ENCODE results near the gene BRD3.
A peak's percentile ranks its signal among the peaks of the same experiment; 100 is the strongest.

Gene BRD3

DNA sequence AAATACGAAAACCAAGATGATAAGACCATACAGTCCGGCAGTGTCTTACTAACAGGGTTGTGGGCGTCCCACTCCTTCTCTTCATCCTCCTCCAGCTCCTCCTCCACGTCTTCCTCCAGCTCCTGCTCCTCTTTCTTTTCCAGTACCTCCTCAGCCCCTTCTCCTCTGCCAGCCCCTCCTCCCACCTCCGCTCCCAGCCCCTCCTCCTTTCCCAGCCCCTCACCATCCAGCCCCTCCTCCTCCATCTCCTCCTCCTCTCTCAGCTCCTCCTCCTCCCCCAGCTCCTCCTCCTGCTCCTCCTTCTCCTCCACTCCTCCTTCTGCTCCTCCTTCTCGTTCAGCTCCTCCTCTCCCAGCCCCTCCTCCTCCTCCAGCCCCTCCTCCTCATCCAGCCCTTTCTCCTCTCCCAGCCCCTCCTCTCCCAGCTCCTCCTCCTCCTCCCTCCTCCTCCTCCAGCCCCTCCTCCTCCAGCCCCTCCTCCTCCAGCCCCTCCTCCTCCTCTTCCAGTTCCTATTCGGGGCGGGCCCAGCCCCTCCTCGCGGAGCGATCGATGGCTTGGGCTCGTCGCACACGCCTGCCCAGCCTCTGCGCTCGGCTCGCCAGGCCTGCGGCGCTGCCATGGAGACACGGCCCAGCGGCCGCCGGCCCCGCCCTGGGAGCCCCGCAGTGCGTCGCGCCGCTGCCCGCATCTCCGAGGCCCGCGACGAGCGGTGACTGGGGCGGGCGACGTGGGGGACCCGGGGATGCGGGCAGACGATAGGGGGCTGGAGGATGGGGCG is 42.8 kb downstream of the BRD3 start, which contains the start of gene BRD3OS:
TSS of gene BRD3OS (plus strand) at position 654 of the 778 bp plus-strand sequence. CDS start 1,267 bp downstream, outside the sequence.
- DNase-seq (ENCODE audit: low spot score), result peak; percentile 92

DNA sequence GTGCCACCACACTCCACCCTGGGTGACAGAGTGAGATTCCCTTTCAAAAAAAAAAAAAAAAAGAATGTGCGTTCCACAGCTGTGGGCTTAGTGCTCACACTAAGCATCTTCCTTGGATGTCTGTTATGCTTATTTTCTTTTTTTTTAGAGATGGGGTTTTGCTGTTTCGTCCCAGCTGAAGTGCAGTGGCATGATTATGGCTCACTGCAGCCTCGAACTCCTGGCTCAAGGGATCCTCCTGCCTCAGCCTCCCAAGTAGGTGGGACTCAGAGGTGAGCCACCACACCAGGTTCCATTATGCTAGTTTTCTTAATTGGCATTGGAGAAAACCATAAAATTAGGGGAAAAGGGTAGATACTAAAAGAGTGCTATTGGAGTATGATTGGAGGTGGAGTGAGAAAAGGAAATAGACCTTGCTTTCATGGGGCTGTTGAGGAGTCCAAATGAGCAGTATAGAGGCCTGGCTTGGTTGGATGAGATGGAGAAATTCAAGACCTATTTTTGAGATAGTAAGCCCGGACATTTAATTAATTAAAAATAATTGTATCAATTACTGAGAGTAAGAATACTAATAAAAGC is 43.5 kb downstream of the BRD3 start:
- no peak for DNase-seq (ENCODE audit: low spot score)

DNA sequence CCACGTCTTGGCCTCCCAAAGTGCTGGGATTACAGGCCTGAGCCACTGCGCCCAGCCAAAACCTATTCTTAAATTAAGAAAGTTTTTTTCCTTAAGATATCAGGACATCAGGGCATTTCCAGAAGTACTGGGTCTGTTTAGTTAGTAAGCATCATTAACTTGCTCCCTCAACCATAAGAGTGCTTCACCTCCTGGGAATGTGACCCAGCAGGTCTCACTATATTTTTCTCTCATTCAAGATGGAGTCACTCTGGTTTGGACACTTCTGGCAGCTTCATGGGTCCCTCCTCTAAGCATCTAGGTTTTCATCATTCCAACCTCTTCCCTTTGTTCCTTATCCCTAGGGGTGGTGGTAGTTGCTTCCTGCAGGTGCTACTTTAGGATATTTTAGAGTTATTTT is 52.9 kb downstream of the BRD3 start:
- DNase-seq (ENCODE audit: low spot score), result no peak

DNA sequence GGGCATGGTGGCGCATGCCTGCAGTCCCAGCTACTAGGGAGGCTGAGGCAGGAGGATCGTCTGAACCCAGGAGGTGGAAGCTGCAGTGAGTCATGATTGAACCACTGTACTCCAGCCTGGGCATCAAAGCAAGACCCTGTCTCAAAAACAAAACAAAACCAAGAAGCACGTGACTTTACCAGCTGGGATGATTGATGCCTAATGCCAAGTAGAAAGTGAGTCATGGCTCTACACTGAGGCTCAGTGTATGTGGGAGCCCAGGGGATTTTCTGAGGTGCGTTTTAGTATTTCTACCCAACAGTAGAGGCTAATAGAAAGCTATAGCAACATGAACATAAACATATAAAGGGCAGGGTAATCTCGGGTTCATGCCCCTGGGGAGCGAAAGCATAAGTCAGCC is 56.4 kb downstream of the BRD3 start:
- no peak for DNase-seq (ENCODE audit: low spot score)

DNA sequence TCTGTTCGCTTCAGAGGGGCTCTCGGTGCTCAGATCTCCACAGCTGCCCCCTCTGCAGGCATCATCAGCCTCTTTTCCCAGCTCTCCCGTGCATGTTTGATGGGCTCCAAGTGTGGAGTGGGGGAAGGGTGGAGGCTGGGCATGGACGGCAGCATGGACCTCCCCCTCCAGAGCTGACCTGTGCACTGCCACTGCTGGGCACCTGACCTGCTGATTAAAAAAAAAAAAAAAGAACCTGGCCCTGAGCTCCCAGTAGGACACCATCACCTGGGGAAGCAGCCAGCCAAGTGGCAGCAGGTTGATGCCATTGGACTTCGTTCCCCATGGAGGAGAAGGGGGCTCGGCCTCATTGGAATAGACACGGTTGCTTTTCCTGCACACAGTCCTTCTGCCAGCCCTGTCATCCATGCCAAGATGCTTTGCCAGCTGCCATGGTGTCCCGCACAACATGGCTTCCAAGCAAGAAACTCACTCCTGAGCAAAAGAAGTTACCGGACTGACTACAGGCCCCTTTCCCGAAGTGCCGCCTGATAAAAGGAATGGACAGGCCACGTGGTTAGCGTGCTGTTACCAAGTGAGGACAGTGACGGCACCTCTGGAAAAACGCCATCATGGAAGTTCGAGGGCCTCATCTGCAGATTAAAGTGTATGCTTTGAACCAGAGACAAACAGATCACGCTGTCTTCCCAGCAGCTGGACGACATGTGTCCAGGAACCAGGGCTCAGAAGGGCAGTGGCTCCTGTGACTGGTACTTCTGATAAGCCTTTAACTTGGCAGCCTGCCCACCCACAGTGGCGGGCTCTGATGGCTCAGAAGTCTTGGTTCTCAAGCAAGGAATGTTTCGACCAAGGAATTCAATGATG is 57.3 kb downstream of the BRD3 start:
- no peak for DNase-seq (ENCODE audit: low spot score)

DNA sequence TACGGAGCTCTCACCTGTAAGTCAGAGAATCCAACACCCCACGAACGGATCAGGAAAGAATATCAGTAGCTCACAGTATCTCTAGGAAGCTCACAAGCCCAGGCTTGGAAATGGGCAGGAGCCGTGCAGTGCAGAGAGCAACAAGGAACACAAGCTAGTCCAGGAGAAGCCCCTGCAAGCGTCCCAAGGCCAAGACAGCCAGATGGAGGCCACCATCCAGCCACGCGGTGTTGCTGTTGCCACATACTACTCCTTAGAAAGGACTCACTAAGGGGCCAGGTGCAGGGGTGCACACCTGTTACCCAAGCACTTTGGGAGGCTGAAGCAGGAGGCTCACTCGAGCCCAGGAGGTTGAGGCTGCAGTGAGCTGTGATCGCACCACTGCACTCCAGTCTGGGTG is 60.3 kb downstream of the BRD3 start:
- no peak for DNase-seq (ENCODE audit: low spot score)

DNA sequence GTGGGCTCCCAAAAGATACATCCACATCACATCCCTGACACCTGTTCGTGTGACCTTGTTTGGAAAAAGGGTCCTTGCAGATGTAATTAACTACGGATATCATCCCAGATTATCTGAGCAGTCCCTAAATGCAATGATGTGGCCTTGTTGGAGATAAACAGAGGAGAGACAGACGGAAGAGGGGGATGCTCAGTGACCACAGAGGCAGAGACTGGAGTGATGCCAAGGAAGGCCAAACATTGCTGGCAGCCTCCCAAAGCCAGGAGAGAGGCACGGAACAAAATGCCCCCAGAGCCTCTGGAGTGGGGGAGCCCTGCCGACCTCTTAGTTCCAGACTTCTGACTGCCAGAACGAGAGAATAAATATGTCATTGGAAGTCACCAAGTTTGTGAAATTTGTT is 60.7 kb downstream of the BRD3 start:
- DNase-seq (ENCODE audit: low spot score), result no peak

DNA sequence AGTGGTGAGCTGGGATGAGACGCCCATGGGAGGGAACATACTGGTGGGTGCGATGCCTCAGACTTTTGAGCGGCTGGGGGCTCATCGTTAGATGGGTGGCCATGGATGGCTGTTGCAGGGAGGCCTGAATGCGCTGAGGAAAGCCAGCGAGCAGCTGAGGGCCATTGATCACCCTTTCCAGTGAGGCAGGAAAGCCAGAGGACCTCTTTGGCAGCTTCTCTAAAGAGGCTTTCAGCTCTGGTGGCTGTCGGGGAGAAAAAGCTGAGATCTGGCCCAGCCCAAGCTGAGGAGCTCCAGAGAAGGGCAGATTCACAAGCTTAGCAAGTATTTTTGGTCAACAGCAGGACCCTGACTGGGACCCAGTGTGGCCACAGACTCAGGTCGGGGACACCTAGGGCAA is 62.4 kb downstream of the BRD3 start:
- DNase-seq (ENCODE audit: low spot score), result no peak

DNA sequence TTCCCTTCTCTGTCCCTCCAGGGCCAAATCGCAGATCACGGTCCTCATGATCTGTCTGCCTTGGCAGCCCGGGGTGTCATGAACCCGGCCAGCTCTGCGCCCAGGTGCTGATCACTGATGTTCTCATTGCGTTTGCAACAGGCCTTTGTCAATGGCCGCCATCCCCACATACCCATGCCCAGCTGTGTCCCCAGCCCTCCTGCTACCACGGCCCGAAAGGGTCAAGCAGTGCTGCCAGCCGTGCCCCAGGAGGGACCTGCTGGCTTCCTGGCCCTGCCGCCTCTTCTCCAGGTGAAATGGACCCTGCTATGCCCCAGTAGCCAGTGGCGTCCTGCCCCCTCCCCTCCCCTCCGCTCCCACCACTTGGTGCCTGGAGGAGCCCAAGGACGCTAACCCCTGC is 62.9 kb downstream of the BRD3 start:
- DNase-seq (ENCODE audit: low spot score), result no peak

DNA sequence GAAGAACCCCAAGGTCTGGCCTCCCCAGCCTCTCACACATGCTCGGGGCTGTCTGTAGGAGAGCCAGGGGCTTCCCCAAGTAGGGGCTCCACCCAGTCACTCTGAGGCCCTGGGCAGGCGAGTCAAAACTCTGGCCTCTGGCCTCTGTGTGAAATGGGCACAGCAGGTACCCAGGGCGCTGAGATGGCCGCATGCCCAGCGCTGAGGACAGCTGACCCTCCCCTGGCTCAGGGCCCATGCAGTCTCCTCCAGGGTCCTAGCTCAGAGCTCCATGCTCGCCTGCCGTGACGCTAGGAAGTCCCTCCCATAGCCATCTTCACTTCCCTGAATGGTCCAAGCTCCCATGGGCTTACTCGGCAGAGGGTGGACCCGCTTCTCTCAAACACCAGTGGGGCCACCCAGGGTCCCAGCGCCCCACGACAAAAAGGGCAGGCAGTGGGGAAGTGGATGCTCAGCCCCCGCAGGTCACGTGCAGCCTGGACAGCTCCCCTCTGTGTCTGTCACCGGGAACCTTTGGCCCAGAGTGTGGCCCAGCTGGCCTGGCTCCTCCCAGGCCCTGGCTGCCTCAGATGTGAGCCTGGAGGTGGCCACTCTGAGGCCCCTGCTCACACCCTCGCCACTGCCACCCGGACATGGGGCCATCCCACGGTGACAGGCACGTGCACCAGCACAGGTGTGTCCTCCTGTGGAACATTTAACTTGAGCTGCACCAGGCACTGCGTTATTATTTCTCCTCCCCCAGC is 63.5 kb downstream of the BRD3 start:
- DNase-seq (ENCODE audit: low spot score), result no peak

DNA sequence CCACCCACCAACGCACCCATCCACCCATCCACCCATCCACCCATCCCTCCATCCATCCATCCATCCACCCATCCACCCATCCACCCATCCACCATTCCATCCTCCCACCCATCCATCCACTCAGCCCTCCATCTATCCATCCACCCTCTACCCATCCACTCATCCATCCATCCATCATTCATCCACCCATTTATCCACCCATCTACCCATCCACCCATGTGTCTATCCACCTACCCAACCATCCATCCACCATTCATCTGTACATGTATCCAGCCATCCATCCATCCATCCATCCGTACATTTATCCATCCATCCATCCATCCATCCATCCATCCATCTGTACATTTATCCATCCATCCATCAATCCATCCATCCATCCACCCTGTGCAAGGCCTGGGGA is 64.6 kb downstream of the BRD3 start:
- no peak for DNase-seq (ENCODE audit: low spot score)

DNA sequence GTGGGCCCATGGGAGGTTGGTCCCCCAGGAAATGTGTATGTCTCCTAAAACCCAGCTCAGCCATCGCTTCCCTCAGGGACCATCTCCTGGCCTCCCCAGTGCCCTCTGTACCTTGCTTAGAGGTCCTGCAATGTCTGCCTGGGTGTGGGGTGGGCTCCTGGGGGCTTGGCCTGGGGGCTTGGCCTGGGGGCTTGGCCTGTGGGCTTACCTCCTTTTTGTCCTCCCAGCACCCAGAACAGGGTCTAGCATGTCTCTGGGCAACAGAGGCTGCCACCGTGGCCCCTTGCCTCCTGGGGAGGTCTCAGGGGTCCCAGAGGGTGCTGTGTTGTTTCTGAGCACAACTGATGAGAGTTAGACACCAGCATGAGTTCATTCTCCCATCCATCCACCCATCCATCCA is 65.0 kb downstream of the BRD3 start:
- DNase-seq (ENCODE audit: low spot score), result no peak

DNA sequence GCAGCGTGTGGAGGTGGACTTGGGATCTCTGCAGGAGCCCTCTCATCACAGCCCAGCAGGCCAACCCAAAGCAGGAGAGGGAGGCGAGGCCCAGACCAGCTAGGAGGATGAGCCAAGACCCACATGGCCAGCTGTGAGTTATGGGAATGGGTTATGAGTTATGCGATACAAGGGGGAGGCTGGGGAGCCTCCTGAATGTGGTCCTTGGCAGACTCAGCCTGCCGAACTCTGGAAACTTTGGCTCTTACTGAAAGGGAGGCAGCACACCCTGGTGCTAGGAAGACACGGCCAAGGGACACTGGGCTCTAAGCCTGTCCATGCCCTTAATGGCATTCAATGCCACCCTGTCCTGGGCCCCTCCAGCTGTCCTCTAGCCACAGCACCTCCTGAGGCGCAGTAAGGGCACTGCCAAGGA is 68.0 kb downstream of the BRD3 start:
- no peak for DNase-seq (ENCODE audit: low spot score)

DNA sequence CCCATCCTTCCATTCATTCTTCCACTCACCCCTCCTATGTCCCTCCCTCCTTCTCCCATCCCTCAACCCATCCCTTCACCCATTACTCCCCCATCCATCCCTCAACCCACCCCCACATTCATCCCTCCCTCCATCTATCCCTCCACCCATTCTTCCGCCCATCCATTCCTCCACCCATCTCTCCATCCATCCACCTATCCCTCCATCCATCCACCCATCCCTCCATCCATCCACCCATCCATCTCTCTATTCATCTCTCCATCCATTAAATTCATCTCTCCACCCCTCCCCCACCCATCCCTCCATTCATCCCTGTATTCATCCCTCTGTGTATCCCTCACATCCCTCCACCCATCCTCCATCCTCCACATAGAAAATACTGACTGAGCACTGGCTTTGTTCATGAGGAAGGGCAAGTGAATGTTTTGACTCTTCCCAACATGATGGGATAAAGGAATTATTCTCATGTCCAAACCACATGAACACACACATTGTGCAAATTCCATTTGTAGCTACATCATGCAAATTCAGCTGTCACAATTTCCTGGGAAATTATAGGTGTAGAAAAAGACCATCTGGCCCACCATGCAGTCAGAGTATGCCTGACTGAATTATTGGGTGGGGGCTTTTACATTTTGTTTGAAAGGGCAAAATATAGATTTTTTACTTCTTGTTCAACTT is 68.8 kb downstream of the BRD3 start:
- DNase-seq (ENCODE audit: low spot score), result no peak

DNA sequence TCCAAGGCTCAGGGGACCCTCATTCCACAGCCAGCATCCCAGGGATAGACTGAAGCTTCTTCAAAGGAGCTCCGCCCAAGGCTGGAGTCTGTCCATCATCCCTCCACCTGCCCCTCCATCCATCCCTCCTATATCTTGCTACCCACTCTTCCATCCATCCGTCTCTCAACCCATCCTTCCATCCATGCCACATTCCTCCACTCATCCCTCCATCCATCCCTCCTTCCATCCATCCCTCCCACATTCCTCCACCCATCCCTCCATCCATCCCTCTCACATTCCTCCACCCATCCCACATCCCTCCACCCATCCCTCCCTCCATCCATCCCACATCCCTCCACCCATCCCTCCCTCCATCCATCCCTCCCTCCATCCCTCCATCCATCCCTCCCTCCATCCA is 70.2 kb downstream of the BRD3 start:
- no peak for DNase-seq (ENCODE audit: low spot score)

DNA sequence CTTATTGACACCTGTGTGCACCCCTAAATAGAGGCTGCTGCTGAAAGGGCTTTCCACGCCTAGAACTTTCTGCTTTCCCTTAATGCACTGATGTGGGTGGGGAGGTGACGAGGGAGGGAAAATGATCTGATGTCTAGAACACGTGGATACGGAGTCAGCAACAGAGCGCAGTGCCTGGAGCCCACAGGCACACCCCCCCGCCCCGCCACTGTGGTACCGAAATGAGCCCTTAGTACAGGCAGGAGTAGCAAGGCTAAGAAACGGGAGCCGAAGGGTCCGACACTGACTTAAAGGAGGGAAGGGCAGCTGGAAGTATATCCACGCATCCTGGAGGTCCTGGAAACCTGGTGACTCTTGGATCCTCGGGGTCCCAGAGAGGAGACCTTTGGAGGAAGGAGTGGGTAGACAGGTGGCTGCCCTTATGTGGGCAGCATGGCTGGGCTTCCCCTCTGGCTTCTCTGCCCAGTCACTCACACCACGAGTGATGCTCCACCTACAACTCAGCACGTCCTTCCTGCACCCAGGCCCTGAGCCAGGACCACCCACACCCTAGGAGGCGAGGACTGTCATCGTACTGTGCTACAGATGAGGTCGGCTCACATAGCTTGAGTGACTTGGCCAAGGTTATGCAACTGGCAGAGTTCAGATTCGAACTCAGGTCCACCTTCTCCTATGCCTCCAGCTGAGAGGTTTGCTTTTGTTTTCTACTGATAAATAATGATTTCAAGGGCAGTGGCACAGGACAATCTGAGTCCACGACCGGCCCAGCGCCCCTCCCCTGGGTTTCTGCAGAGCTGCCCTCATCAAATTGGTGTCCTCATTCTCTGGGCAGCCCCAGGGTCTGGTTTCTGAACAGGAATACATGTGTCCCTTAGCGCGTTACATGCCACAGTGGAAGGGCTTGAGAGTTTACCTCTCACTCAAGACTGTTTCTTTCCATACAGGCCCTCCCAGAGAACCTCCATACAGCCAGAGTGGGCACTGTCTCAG is 71.0 kb downstream of the BRD3 start:
- DNase-seq (ENCODE audit: low spot score), result no peak

DNA sequence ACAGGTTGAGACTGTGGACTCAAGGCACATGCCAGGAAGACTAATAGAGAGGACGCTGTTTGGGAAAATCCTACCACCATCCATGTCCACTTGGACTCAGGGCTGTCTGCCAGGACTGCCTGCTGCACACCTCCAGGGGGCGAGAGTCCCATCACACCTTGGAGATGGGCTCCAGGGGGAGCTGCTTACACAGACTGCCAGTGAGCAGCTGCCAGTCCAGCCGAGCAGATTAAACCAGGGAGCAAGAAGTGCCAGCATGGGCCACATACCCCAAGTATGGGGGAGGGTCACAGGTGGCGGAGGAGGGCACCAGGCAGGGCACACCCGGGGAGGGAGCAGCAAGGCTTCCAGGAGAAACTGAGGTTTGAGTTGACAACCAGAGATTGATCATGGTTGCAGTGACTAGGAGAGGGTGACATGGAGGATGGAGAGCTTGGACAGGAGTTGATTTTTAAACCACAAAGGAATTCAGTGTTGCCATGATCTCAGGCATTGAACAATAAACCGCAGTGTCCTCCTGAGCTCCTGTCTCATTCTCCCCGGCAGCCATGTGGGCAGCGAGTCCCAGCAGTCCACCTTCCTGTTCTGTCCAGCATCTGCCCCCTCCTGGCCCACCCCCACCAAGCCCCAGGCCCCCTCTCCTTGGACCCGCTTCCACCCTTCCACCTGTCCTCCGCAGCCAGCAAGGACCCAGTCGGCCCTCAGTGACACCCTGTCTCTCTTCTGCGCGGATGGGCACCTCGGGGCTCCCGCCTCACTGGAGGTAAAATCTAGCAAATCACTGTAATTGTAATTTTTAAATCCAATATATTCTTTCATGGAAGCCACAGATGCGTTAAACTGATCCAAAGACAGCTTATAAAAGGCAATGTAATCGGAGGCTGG is 72.6 kb downstream of the BRD3 start:
- DNase-seq (ENCODE audit: low spot score), result peak; percentile 57

DNA sequence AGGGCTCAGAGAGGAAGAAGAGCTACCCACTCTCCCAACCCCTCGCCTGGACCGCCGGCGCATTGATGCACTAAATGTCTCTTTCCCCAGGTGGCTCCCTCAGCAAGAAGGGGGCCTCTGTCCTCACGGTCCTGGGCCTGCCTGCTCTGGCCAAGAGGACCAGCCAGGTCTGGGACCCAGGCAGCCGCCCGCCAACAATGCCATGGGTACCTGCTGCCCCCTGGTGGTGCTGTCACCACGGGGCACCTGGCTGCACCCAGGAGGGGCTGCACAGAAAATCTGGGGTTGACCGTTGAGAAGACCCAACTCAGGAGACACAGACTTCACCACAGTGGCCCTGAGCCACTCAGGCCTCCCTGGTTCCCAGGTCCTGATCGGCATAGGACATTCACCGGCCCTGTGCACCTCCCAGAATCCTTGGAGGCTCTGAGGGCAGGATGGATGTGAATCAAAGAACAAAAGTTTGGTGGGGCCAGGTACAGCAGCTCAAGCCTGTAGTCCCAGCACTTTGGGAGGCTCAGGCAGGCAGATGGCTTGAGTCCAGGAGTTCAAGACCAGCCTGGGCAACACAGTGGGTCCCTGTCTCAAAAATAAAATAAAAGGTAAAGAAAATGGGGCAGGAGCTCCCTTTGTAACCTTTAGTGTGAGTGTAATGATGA is 73.3 kb downstream of the BRD3 start:
- peak; percentile 91 for DNase-seq (ENCODE audit: low spot score)
